Measurements from ENCODE around the gene ACTN4.

DNA sequence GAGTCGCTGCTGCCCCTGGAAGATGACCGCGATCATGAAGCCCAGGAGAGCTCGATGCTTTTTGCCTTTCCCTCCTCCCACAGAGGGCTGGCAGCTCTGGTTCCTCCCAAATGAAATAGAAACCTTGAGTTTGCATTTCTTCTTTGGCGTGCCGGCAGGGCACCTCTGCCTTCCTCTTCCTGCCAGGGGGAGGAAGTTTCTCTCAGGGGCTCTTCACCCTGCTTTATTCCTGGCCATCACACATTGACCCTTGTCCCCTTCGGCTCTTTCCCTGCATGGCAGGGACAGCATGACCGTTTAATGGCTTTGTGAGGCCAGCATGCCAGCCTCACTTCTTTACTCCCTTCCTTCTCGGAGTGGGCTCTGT is 47.9 kb downstream of the ACTN4 start:
- TF ChIP-seq, protein P1, sequence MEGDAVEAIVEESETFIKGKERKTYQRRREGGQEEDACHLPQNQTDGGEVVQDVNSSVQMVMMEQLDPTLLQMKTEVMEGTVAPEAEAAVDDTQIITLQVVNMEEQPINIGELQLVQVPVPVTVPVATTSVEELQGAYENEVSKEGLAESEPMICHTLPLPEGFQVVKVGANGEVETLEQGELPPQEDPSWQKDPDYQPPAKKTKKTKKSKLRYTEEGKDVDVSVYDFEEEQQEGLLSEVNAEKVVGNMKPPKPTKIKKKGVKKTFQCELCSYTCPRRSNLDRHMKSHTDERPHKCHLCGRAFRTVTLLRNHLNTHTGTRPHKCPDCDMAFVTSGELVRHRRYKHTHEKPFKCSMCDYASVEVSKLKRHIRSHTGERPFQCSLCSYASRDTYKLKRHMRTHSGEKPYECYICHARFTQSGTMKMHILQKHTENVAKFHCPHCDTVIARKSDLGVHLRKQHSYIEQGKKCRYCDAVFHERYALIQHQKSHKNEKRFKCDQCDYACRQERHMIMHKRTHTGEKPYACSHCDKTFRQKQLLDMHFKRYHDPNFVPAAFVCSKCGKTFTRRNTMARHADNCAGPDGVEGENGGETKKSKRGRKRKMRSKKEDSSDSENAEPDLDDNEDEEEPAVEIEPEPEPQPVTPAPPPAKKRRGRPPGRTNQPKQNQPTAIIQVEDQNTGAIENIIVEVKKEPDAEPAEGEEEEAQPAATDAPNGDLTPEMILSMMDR (IDR thresholded peaks at IDR 0.05), result no peak
- no peak for TF ChIP-seq POLR2A (IDR thresholded peaks at IDR 0.05)
